VCaP (cell line): Measurements from ENCODE around the gene MED17.
"Not testable (repeated sequence)": the region's sequence is repeated elsewhere in the genome, so short reads cannot be mapped to it uniquely, and the experiment has no call there.

ENCODE experiments used
- H3K27ac ChIP-seq: fragments of 450-650 bp; 2 replicates; pipeline ENCODE4 v1.5.1; 2017
- CTCF ChIP-seq: fragments of 450-650 bp; conservative IDR thresholded peaks from 2 replicates; pipeline ENCODE4 v1.5.1; 2017; ENCODE audit warnings: mild to moderate bottlenecking, moderate library complexity

MED17 gene

GRCh38 chr11:93773601-93774200, 10.4 kb upstream of the MED17 start:
- no peak overlapping the region for H3K27ac ChIP-seq
- no peak for TF ChIP-seq CTCF

- not testable (repeated sequence) for H3K27ac ChIP-seq
Observed at GRCh38 chr11:93774560-93774959, 9.5 kb upstream of the MED17 start.

GRCh38 chr11:93775289-93775688, 8.8 kb upstream of the MED17 start:
- TF ChIP-seq CTCF = peak; percentile 11; the same call in 1 of the 2 replicates

GRCh38 chr11:93783362-93783761, 720 bp upstream of the MED17 start:
- H3K27ac ChIP-seq = peak overlapping the region; percentile 98
- no peak for TF ChIP-seq CTCF

More at GRCh38 chr11:93775289-93775688, 8.8 kb upstream of the MED17 start:
- no peak overlapping the region for H3K27ac ChIP-seq

- no peak for TF ChIP-seq CTCF
- peak overlapping the region; percentile 98 for H3K27ac ChIP-seq
Observed at GRCh38 chr11:93783765-93784144, 327 bp upstream of the MED17 start.

- H3K27ac ChIP-seq = peak overlapping the region; percentile 98
- 0 out of 2 replicates have a peak, but pooled peaks have one; percentile 3 for TF ChIP-seq CTCF
Observed at GRCh38 chr11:93784935-93785360, 866 bp downstream of the MED17 start.

GRCh38 chr11:93791493-93791892, 7.4 kb downstream of the MED17 start:
- TF ChIP-seq CTCF = no peak
- H3K27ac ChIP-seq = no peak overlapping the region

GRCh38 chr11:93796441-93797231, 12.6 kb downstream of the MED17 start:
- H3K27ac ChIP-seq = no peak overlapping the region
- no peak for TF ChIP-seq CTCF
